SU-DHL-6 (cell line): ENCODE data around the gene ARHGAP40.

Source experiments
- H2AFZ ChIP-seq: fragments of 200-600 bp; sonication (generic); 2 replicates; pipeline ENCODE4 v1.6.1; 2014; ENCODE audit warnings: low read depth, mild to moderate bottlenecking, moderate library complexity, mixed read lengths, antibody characterized with exemption, low read length; ENCODE audit not compliant: severe bottlenecking
- H3F3A ChIP-seq: fragments of 200-600 bp; shearing (Covaris generic); 2 replicates; pipeline ENCODE4 v1.6.0; 2016; ENCODE audit warnings: antibody characterized with exemption, mild to moderate bottlenecking; ENCODE audit not compliant: insufficient read depth
- H3K27ac ChIP-seq: fragments of 200-600 bp; sonication (generic); 2 replicates; pipeline ENCODE4 v1.5.1; 2016; ENCODE audit warnings: low read depth, mild to moderate bottlenecking, low read length, moderate library complexity, mixed read lengths
- H3K27me3 ChIP-seq: fragments of 200-600 bp; sonication (generic), shearing (Covaris generic); 2 replicates; pipeline ENCODE4 v1.6.0; 2014; ENCODE audit warnings: mild to moderate bottlenecking, low read length
- H3K36me3 ChIP-seq: fragments of 200-600 bp; sonication (generic); 2 replicates; pipeline ENCODE4 v1.6.1; 2014; ENCODE audit warnings: mild to moderate bottlenecking, low read length, mixed read lengths
- H3K4me2 ChIP-seq: fragments of 300-600, 200-600 bp; shearing (Covaris generic), sonication (generic); 2 replicates; pipeline ENCODE4 v1.6.0; 2014; ENCODE audit warnings: low read length, low read depth, mild to moderate bottlenecking; ENCODE audit not compliant: poor library complexity, severe bottlenecking
- H3K4me3 ChIP-seq: fragments of 200-600 bp; sonication (generic); 2 replicates; pipeline ENCODE4 v1.5.1; 2014; ENCODE audit warnings: antibody characterized with exemption, low read length, mild to moderate bottlenecking, mixed read lengths; ENCODE audit not compliant: insufficient read depth, poor library complexity, severe bottlenecking
- H3K79me2 ChIP-seq: fragments of 200-600 bp; sonication (generic); 2 replicates; pipeline ENCODE4 v1.6.1; 2014; ENCODE audit warnings: mild to moderate bottlenecking, low read length, moderate library complexity; ENCODE audit not compliant: insufficient read depth
- H3K9ac ChIP-seq: fragments of 200-600 bp; sonication (generic); 2 replicates; pipeline ENCODE4 v1.7.0; 2014; ENCODE audit warnings: mild to moderate bottlenecking, low read length
- H3K9me2 ChIP-seq: fragments of 200-600 bp; sonication (generic); replicated peaks from 2 replicates; pipeline ENCODE4 v1.6.1; 2014; ENCODE audit warnings: low read length; ENCODE audit not compliant: insufficient read depth
- H3K9me3 ChIP-seq: fragments of 200-600 bp; sonication (generic); 2 replicates; pipeline ENCODE4 v1.6.1; 2014; ENCODE audit warnings: low read length, mixed read lengths; ENCODE audit not compliant: insufficient read depth
- H4K20me1 ChIP-seq: fragments of 200-600 bp; sonication (generic); 2 replicates; pipeline ENCODE4 v1.6.1; 2014; ENCODE audit warnings: low read depth, mild to moderate bottlenecking, antibody characterized with exemption, low read length, moderate library complexity, mixed read lengths
- CTCF ChIP-seq: fragments of 200-600 bp; sonication (generic); IDR thresholded peaks from one replicate; pipeline ENCODE4 v1.5.1; 2017; ENCODE audit warnings: antibody characterized with exemption, mild to moderate bottlenecking, low read length, moderate library complexity; ENCODE audit not compliant: insufficient read depth, poor library complexity, severe bottlenecking
- EZH2phosphoT487 ChIP-seq: fragments of 200-600 bp; sonication (generic), shearing (Covaris generic); conservative IDR thresholded peaks from 2 replicates; pipeline ENCODE4 v1.6.1; 2018; ENCODE audit warnings: mild to moderate bottlenecking, antibody characterized with exemption, low read length, moderate library complexity, mixed read lengths

Gene ARHGAP40

GRCh38 chr20:38583306-38583705 lies 18.3 kb upstream of the ARHGAP40 start:
- H3K9ac ChIP-seq, result no peak overlapping the region
- H3K4me3 ChIP-seq, result no peak overlapping the region
- no peaks in the 10 kb centered on the region for H3K9me3 ChIP-seq
- no peaks in the 10 kb centered on the region for H3K79me2 ChIP-seq
- H4K20me1 ChIP-seq, result no peaks in the 10 kb centered on the region
- TF ChIP-seq EZH2phosphoT487 (no peak), CTCF (no peak)
- H3K27ac ChIP-seq, result no peak overlapping the region
- no peaks in the 10 kb centered on the region for H3F3A ChIP-seq
- H3K4me2 ChIP-seq, result no peak overlapping the region
- no peaks in the 10 kb centered on the region for H3K9me2 ChIP-seq
- H2AFZ ChIP-seq, result no peak overlapping the region
- no peaks in the 10 kb centered on the region for H3K27me3 ChIP-seq
- no peaks in the 10 kb centered on the region for H3K36me3 ChIP-seq

DNA sequence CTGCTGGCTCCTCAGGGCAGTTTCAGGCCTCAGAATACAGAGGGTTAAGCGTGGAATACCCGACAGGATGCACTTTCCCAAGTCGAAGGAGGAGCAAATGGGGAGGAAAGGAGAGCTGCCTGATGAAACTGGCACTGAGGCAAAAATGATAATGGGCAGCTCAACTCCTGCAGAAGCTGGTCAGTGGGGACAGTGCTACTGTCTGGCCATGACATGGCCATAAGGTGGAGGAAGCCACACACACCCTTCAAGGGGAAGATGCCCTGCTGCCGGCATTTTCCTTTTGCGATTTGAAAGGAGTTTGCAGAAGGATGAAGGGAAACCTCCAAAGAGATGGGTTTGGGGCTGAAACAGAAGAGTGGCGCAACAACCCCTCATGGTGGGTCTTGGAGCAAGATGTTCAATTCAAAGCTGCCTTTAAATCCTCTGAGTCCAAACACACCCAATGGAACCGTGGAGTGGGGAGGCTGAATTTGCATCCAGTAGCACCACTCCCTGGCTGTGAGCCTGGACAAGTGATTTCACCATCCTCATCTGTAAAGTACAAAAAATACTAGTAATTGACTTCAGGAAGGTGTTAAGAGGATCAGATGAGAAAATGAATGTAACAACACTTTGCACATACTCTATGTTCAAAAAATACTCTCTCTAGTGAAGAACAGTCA lies 17.4 kb upstream of the ARHGAP40 start:
- no peak overlapping the region for H2AFZ ChIP-seq
- H3K27me3 ChIP-seq, result no peaks in the 10 kb centered on the region
- H3F3A ChIP-seq, result no peaks in the 10 kb centered on the region
- no peak overlapping the region for H3K27ac ChIP-seq
- H3K9me3 ChIP-seq, result no peaks in the 10 kb centered on the region
- no peaks in the 10 kb centered on the region for H3K9me2 ChIP-seq
- no peak overlapping the region for H3K4me3 ChIP-seq
- no peak overlapping the region for H3K9ac ChIP-seq
- TF ChIP-seq EZH2phosphoT487, result no peak
- no peak for TF ChIP-seq CTCF
- no peak overlapping the region for H3K4me2 ChIP-seq
- no peaks in the 10 kb centered on the region for H3K36me3 ChIP-seq
- no peaks in the 10 kb centered on the region for H4K20me1 ChIP-seq
- no peaks in the 10 kb centered on the region for H3K79me2 ChIP-seq

DNA sequence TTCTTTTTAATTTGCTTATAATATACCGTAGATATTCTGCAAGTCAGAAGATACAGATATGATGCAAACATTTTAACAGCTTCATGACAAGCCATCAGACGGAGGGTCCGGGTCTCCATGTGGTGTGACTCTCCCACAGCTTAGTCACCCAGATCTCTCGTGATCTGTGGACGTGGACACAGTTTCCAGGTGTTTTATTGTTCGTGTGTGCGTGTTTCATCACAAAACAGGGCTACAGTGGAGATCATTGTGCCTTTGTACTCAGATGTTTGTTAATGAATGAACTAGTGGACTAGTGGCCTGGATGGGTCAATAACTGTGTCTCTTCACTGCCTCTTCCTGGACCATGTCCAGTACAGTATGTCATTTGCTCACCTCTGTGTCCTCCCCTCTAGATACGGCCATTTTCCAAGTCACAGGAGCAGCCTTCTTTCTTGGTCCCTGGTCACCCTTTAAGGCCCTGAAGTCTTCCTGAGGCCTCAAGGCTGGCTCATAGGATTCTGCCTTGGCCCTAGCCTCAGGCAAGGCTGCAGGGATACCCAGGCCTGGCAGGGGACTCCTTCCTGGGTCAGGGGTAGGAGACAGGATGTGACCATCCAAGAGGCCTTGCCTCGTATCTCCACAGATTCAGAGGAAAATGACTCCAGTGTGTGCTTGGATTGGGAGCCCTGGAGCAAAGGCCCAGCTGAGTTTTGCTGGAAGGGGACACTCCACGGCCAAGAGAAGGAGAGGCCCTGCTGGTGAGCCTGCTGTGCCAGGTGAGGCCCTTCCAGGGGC lies 16.0 kb upstream of the ARHGAP40 start:
- no peak overlapping the region for H3K9ac ChIP-seq
- no peak for TF ChIP-seq CTCF
- TF ChIP-seq EZH2phosphoT487, result no peak
- H2AFZ ChIP-seq, result no peak overlapping the region
- H3K79me2 ChIP-seq, result no peaks in the 10 kb centered on the region
- no peak overlapping the region for H3K4me2 ChIP-seq
- H3K27ac ChIP-seq, result no peak overlapping the region
- H3K36me3 ChIP-seq, result no peaks in the 10 kb centered on the region
- no peaks in the 10 kb centered on the region for H3K9me2 ChIP-seq
- no peaks in the 10 kb centered on the region for H3K9me3 ChIP-seq
- H3K27me3 ChIP-seq, result no peaks in the 10 kb centered on the region
- H3F3A ChIP-seq, result no peaks in the 10 kb centered on the region
- H3K4me3 ChIP-seq, result no peak overlapping the region
- H4K20me1 ChIP-seq, result no peaks in the 10 kb centered on the region
